GM12864 (cell line): ENCODE measurements around the gene EXOC3L1.

Source experiments
- DNase-seq: peaks from one replicate; pipeline ENCODE4 v3.0.0-alpha.2; 2011; ENCODE audit warnings: low read depth
- H3K4me3 ChIP-seq: 2 replicates; pipeline ENCODE4 v1.5.1; 2011; ENCODE audit warnings: mild to moderate bottlenecking, low read depth, low read length, control low read depth
- CTCF ChIP-seq: IDR thresholded peaks from 2 replicates; pipeline ENCODE4 v1.5.1; 2011; ENCODE audit warnings: low read depth, mild to moderate bottlenecking, moderate library complexity, low read length, control low read depth, inconsistent platforms; ENCODE audit errors: missing control alignments

Gene EXOC3L1

GRCh38 chr16:67191411-67191994 is 1.6 kb upstream of the EXOC3L1 start:
- peak overlapping the region; percentile 84 for H3K4me3 ChIP-seq
- no peak for TF ChIP-seq CTCF
- DNase-seq = no peak

DNA sequence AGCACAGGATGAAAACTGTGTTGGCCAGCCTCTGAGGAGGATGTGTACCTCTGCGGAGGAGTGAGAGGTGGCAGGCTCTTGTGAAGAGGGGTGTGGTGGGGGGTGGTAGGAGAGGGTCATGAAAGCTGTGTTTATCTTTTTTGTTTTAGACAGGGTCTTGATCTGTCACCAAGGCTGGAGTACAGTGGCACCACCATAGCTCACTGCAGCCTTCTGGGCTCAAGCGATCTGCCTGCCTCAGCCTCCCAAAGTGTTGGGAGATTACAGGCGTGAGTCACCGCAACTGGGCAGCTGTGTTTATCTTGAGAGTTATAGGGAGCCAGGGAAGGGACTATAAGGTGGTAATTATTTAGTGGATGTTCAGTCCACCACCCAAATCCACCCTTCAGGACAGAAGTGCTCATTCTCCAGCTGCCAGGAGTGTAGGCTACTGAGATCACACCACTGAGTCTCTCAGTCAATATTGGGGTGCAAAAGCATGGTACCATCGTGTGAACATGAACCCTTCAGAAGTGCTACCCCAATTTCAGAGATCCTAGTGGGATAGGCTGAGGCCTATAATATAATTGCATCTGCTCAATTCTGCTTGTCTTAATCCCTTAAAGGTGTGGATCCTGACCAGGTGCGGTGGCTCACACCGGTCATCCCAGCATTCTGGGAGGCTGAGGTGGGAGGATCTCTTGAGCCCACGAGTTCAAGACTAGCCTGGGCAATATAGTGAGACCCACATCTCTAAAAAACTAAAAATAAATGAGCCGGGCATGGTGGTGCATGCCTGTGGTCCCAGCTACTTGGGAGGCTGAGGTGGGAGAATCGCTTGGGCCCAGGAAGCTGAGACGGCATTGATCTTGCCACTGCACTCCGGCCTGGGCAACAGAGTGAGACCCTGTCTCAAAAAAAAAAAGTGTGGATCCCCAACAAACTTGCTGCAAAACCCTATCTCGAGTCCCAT is 788 bp upstream of the EXOC3L1 start:
- no peak for DNase-seq
- H3K4me3 ChIP-seq = no peak overlapping the region
- TF ChIP-seq CTCF = no peak

- H3K4me3 ChIP-seq = no peak overlapping the region
- DNase-seq = no peak
- TF ChIP-seq CTCF = no peak
Measured at GRCh38 chr16:67188798-67189197, 1.1 kb downstream of the EXOC3L1 start.

DNA sequence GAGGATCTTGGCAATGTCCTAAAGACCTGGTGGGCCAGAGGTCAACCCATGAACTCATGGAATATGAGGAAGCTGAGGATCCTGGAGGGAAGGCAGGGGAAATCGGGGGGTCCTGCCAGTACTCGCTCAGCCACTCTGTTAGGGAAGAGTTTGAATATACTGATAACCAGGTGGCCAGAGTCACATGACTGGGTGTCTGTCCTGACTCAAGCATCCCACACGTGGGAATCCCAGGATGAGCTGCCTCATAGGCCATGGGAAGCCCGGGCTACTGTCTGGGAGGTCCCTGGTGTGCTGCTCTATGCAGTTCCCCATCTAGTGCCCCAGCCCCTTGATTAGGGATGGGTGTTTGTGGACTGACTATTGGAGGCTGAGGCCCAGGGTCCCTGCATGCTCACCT is 1.6 kb downstream of the EXOC3L1 start:
- H3K4me3 ChIP-seq = no peak overlapping the region
- TF ChIP-seq CTCF = no peak
- no peak for DNase-seq

DNA sequence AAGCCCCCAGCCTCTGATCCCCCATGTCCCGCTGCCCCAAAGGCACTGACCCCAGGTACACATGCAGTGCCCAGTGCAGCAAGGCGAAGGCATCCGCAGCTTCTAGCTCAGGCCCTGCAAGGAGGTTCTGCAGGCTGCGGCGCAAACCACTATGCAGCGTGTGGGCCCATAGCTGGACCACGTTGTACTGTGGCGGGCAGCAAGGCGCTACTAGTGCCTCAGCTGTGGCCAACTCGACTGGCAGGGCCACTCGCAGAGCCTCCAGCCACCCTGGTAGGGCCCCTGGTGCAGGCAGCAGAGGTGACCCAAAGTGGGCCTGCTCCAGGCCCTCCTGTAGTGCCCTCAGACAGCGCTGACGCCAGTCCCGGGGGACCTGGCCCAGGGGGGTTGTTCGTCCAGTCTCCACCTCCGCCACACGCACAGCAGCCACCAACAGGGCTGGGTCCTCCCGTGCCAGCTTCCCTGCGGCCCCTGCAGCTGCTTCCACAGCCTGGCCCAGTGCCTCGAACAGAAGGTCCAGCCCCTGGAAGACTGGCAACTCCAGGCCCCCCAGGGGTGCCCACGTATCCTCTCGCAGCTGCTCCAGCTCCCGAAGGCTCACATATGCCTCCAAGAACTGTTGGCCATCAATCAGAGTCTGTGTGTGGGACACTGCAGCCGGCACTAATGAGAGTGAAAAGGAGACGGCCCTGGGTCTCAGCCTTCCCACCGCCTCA is 2.6 kb downstream of the EXOC3L1 start:
- DNase-seq = no peak
- H3K4me3 ChIP-seq = no peak overlapping the region
- no peak for TF ChIP-seq CTCF

DNA sequence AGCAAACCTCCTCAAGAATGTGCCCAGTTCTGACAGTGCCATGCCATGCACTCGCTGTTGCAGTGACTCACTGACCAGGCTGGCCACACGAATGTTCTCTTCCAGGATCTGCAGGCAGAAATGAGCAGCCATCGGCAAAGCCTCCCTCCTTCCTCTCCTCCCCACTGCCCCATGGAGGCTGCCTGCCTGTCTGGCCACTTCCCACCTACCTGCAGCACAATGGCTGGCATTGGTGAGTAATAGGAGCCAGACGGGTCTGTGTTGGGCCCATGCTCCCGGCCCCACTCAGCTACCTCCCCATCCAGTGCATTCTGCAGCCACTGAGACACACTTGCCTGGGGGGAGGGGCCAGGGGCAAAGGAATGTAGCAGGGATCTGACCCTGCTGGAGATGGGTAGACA is 3.4 kb downstream of the EXOC3L1 start:
- TF ChIP-seq CTCF = no peak
- no peak overlapping the region for H3K4me3 ChIP-seq
- no peak for DNase-seq
